ENCODE data around the gene KHK.

The KHK gene

DNA sequence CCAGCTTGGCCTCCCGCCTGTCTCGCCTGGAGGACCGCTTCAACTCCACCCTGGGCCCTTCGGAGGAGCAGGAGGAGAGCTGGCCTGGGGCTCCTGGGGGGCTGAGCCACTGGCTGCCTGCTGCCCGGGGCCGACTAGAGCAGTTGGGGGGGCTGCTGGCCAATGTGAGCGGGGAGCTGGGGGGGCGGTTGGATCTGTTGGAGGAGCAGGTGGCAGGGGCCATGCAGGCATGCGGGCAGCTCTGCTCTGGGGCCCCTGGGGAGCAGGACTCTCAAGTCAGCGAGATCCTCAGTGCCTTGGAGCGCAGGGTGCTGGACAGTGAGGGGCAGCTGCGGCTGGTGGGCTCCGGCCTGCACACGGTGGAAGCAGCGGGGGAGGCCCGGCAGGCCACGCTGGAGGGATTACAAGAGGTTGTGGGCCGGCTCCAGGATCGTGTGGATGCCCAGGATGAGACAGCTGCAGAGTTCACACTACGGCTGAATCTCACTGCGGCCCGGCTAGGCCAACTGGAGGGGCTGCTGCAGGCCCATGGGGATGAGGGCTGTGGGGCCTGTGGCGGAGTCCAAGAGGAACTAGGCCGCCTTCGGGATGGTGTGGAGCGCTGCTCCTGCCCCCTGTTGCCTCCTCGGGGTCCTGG lies 3.7 kb upstream of the KHK start:
- no peak for DNase-seq

GRCh38 chr2:27083410-27084296 lies 2.9 kb upstream of the KHK start:
- no peak for DNase-seq

GRCh38 chr2:27084297-27085061 lies 2.1 kb upstream of the KHK start:
- no peak for DNase-seq

- no peak for DNase-seq
Measured at GRCh38 chr2:27085062-27085672, 1.4 kb upstream of the KHK start.

- DNase-seq = peak; percentile 58 to 65
Measured at GRCh38 chr2:27085673-27086089, 891 bp upstream of the KHK start.

- DNase-seq = peak; percentile 97
Measured at GRCh38 chr2:27086090-27086723, 365 bp upstream of the KHK start.

GRCh38 chr2:27087823-27088410 lies 1.3 kb downstream of the KHK start:
- no peak for DNase-seq

DNA sequence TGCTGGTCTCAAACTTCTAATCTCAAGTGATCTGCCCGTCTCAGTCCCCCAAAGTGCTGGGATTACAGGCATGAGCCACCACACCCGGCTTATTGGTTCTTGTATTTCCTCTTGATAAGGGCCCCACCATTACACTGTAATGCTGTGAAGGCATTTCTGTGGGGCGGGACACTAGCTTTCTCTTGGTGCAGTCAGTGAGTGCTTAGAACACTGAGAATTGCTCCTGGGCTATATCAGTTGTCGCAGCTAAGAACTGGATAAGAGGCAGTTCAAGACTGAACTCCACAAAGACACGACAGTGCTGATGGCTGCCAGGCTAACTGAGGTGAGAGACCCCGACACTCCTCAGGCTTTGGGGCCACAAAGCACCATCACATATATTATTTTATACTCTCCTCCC lies 2.1 kb downstream of the KHK start:
- no peak for DNase-seq

DNA sequence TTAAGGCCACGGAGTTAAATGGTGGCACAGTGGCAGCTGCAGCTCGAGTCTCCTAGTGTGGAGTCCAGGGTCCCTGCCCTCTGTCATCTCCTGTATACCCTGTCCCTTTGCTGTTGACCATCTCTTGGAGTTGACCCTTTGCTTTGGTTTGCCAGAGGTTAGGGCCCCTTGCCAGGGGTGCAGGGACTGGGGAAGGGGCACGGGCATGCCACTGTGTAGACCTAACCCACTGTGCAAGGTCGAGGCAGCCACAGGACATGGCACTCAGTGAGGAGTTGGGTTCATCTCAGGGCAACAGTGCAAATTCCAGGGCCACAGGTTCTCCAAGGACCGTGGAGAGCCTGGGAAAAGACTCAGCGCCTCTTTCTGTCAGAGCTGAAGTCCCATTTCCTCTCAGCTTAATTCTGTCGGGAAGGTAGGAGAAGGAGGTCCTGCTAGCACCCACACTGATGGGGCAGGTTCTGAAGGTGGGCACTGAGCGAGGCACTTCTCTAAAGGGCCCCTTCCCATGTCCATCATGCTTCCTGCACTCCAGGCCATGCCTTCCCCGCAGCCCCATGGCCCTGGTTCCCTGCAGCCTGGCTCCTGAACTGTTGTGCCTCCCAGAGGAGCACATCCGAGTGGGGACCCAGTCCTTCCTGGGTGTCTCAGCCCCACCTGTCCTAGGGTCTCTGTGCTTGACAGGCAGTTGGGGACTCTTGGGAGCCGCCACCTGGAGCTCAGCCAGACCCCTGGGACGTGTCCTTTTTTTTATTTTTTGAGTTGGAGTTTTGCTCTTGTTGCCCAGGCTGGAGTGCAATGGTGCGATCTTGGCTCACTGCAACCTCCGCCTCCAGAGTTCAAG lies 2.8 kb downstream of the KHK start:
- no peak for DNase-seq

GRCh38 chr2:27091746-27092695 lies 5.4 kb downstream of the KHK start:
- DNase-seq = no peak

DNA sequence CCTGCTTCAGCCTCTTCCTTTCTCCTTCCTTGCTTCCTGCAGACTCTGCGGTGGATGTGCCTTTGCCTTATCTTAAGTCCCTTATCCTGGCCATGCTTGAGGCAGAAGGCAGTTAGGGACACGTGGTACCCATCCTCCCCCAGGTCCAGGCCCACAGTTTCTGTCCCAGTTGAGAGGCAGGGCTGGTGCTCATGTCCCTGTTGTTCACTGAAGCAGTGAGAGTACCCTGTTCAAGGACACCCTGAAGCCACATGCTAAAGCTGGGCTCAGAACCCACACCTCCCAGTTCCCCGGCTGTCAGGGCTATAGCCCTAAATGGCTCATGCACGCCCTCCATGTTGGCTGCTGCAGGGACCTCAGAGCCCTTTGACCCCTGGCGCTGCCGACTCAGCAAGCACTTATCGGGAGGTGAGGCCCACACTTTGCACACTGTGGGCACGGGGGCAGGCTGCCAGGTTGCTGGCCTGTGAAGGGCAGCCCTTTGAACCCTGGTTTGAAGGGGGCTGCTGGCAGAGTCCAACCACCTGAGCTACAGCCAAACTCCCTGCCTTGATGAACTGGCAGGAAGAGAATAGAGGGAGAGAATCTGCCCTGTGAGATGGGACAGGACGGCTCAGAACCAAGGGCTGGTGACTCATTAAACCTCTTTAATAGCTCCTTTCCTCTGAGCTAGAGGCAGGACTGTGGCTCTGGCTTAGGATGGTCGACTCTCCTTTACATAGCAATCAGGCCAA lies 6.3 kb downstream of the KHK start:
- no peak for DNase-seq

DNA sequence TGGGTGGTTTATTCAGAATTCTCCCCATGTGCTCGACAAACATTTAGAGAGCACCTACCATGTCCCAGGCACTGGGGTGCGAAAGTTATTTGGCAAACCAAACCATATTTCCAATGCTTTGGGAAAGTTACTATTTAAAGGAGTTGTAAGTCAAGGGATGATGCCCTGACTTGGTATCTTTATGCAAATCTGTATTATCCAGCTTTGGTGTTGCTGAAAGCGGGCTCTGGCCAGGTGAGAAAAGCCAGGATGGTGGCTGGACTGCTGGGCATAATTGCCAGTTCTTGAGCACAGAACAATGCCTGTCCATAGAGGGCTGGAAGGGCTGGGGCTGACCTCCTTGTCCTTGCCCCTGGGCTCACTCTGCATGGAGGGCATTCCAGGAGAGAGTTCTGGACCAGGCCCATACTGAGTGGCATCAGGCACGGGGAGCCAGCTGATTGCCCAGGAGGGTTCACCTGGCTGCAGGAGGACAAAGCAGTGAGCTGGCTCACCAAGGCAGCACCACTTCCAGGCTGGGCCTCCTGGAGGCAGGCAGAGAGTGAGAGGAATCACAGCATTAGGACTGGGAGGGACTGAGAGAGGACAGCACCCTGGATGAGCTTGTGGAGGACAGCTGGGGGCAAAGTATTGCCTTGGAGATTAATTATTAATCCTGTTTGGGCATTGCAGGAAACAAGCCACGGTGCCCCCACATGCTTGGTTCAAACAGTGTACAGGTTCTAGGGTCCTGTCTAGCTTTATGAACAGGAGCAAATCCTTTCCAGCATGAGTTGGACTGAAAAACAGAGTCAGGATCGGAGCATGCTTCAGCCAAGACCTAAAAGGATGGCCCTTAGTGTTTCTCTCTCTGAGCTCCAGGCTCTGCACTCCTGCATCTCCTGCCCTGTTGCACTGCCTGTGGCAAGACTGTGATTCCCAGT lies 7.1 kb downstream of the KHK start:
- no peak for DNase-seq

- no peak for DNase-seq
Measured at GRCh38 chr2:27094353-27094984, 7.9 kb downstream of the KHK start.

DNA sequence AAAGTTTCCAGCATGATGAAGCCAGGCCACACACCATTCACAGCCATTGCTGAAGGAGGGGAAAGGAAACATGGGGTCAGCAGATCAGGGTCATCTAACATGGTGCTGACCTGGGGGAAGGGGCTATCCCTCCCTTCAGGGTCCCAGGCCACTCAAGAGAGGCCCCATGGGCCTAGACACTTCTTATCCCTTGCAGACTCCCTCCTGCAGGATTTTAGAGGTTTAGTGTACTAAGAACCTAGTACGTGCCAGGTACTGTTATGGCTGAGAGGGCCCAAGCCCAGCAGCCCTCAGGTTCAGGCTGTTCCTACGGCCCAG lies 8.8 kb downstream of the KHK start:
- no peak for DNase-seq

GRCh38 chr2:27095745-27096651 lies 9.4 kb downstream of the KHK start:
- DNase-seq = peak; percentile 46 to 52

GRCh38 chr2:27096748-27097297 lies 10.3 kb downstream of the KHK start:
- no peak for DNase-seq
